Astrocyte of the spinal cord (primary cell): ENCODE measurements around the gene LMCD1.

Experiments
- DNase-seq: peaks from one replicate; pipeline ENCODE4 v3.0.0; 2011; ENCODE audit warnings: low read depth, low spot score
- H3K4me3 ChIP-seq: 2 replicates; pipeline ENCODE4 v1.5.1; 2011; ENCODE audit warnings: low read depth, mild to moderate bottlenecking, low read length, moderate library complexity
- CTCF ChIP-seq: IDR thresholded peaks from 2 replicates; pipeline ENCODE4 v1.5.1; 2012; ENCODE audit warnings: low read depth, mild to moderate bottlenecking, low read length, inconsistent platforms
- in situ Hi-C: cut with HindIII; loops from 2 replicates; pipeline ENCODE4 v1.10.0; 2017; ENCODE audit warnings: low sequenced_read_pairs

LMCD1 gene

GRCh38 chr3:8595695-8596115 lies 94.1 kb downstream of the LMCD1 start:
- no peak for DNase-seq
- no peak for TF ChIP-seq CTCF
- H3K4me3 ChIP-seq, result no peak overlapping the region
- in situ Hi-C loops, result no loop called here

GRCh38 chr3:8596321-8597218 lies 94.9 kb downstream of the LMCD1 start:
- DNase-seq, result no peak
- no peak overlapping the region for H3K4me3 ChIP-seq
- no peak for TF ChIP-seq CTCF
- in situ Hi-C loops, result no loop called here

GRCh38 chr3:8597219-8597853 lies 95.7 kb downstream of the LMCD1 start:
- no peak for DNase-seq
- in situ Hi-C loops, result no loop called here
- no peak for TF ChIP-seq CTCF

GRCh38 chr3:8599146-8599545 lies 97.5 kb downstream of the LMCD1 start:
- in situ Hi-C loops, result no loop called here
- no peak for TF ChIP-seq CTCF
- H3K4me3 ChIP-seq, result no peak overlapping the region
- no peak for DNase-seq

More at GRCh38 chr3:8597219-8597853, 95.7 kb downstream of the LMCD1 start:
- no peak overlapping the region for H3K4me3 ChIP-seq

- H3K4me3 ChIP-seq, result no peak overlapping the region
- in situ Hi-C loops, result no loop called here
- no peak for TF ChIP-seq CTCF
- no peak for DNase-seq
Observed at GRCh38 chr3:8600457-8600856, 98.8 kb downstream of the LMCD1 start.

- DNase-seq, result no peak
- no peak overlapping the region for H3K4me3 ChIP-seq
- in situ Hi-C loops, result no loop called here
- no peak for TF ChIP-seq CTCF
Observed at GRCh38 chr3:8603115-8603710, 101.6 kb downstream of the LMCD1 start.
